GM12873 (cell line): ENCODE results near the gene DENND1A.

Experiments used
- CTCF ChIP-seq: IDR thresholded peaks from 2 replicates; pipeline ENCODE4 v1.5.1; 2012; ENCODE audit warnings: low read depth, mild to moderate bottlenecking, moderate library complexity, low read length, control low read depth; ENCODE audit not compliant: insufficient read depth; ENCODE audit errors: missing control alignments

DENND1A gene

GRCh38 chr9:123453831-123454321 is 476.1 kb downstream of the DENND1A start:
- TF ChIP-seq CTCF: no peak

- no peak for TF ChIP-seq CTCF
Measured at GRCh38 chr9:123453076-123453667, 476.8 kb downstream of the DENND1A start.

- TF ChIP-seq CTCF: no peak
Measured at GRCh38 chr9:123450996-123451395, 478.9 kb downstream of the DENND1A start.

GRCh38 chr9:123450098-123450770 is 479.7 kb downstream of the DENND1A start:
- no peak for TF ChIP-seq CTCF

- TF ChIP-seq CTCF: no peak
Measured at GRCh38 chr9:123447934-123448646, 481.8 kb downstream of the DENND1A start.

GRCh38 chr9:123445981-123446610 is 483.8 kb downstream of the DENND1A start:
- TF ChIP-seq CTCF: no peak

GRCh38 chr9:123445116-123445515 is 484.8 kb downstream of the DENND1A start:
- no peak for TF ChIP-seq CTCF
